ENCODE results near the gene MCF2L. TPM values are rescaled to one million over a fixed set of nuclear protein-coding genes. Genes with fewer than 3 reads are reported as not detected.

The MCF2L gene
- total and polyA plus RNA-seq, 10 of the 15 experiments (the other 5 are each of a cell fraction or from before 2014, with no cell fraction given): 0.06 to 1.1 (median 0.21) TPM; not detected in 2

DNA sequence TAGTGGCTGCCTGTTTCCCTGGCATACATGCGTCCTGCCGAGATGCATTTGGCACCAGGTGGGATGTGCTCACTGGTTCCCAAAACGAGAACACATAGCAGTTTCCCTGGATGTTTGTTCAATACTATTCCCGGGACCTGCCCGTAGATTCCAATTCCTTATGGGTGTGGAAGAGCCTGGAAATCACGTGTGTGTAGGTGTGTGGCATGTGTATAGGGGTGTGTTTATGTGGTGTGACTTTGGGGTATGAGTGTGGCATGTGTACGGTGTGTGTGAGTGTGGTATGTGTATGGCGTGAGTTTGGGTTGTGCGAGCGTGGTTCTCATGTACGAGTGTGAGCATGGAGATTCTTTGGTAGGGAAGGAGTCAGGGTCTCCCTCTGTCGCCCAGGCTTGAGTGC, 133.7 kb downstream of the MCF2L start:
- intact Hi-C loops (cut with micrococcal nuclease; ENCODE audit: unreplicated experiment): no loop called here
- POLR2A ChIA-PET: no interaction called here

More for the DNA sequence above, 133.7 kb downstream of the MCF2L start:
- H3K4me2 ChIP-seq (ENCODE audit: control insufficient read depth, insufficient read depth): no peak overlapping the region
- ATAC-seq (no peak), FAIRE-seq (no peak), DNase-seq (ENCODE audit: low read depth, low spot score) (no peak)
- 62% methylated on average over 12 of the region's 12 CpGs for WGBS (ENCODE audit: insufficient coverage, insufficient replicate concordance, low lambda C conversion rate, missing lambda C conversion rate)
- H4K20me1 ChIP-seq (ENCODE audit: control insufficient read depth, insufficient read depth): no peaks in the 10 kb centered on the region
- RAD21 ChIA-PET (ENCODE audit: unreplicated experiment): no interaction called here
- CTCF ChIA-PET: no interaction called here
- SMC1A ChIA-PET (ENCODE audit: uncharacterized antibody, unreplicated experiment): no interaction called here
- no peak overlapping the region for H3K4me3 ChIP-seq
- H3K4me1 ChIP-seq (ENCODE audit: control insufficient read depth, insufficient read depth, low read length): no peaks in the 10 kb centered on the region
- BruUV-seq (replicated peaks): no TSS peak
- H3K27me3 ChIP-seq (replicated peaks in 1 of 2; ENCODE audit: control insufficient read depth in 2 of 2, insufficient read depth in 2 of 2, low read length in 1 of 2): no peaks in the 10 kb centered on the region
- in situ Hi-C loops (cut with MboI): no loop called here
- H3K9ac ChIP-seq (ENCODE audit: control insufficient read depth, insufficient read depth, low read length): no peak overlapping the region
- H3K9me3 ChIP-seq (replicated peaks; ENCODE audit: control insufficient read depth, insufficient read depth, low read length): no peaks in the 10 kb centered on the region
- TF ChIP-seq, protein P1, sequence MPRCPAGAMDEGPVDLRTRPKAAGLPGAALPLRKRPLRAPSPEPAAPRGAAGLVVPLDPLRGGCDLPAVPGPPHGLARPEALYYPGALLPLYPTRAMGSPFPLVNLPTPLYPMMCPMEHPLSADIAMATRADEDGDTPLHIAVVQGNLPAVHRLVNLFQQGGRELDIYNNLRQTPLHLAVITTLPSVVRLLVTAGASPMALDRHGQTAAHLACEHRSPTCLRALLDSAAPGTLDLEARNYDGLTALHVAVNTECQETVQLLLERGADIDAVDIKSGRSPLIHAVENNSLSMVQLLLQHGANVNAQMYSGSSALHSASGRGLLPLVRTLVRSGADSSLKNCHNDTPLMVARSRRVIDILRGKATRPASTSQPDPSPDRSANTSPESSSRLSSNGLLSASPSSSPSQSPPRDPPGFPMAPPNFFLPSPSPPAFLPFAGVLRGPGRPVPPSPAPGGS (IDR thresholded peaks at IDR 0.05; ENCODE audit: borderline replicate concordance, insufficient read depth, low read depth, low read length, poor library complexity, severe bottlenecking): peak; percentile 34
- TF ChIP-seq, protein P2, sequence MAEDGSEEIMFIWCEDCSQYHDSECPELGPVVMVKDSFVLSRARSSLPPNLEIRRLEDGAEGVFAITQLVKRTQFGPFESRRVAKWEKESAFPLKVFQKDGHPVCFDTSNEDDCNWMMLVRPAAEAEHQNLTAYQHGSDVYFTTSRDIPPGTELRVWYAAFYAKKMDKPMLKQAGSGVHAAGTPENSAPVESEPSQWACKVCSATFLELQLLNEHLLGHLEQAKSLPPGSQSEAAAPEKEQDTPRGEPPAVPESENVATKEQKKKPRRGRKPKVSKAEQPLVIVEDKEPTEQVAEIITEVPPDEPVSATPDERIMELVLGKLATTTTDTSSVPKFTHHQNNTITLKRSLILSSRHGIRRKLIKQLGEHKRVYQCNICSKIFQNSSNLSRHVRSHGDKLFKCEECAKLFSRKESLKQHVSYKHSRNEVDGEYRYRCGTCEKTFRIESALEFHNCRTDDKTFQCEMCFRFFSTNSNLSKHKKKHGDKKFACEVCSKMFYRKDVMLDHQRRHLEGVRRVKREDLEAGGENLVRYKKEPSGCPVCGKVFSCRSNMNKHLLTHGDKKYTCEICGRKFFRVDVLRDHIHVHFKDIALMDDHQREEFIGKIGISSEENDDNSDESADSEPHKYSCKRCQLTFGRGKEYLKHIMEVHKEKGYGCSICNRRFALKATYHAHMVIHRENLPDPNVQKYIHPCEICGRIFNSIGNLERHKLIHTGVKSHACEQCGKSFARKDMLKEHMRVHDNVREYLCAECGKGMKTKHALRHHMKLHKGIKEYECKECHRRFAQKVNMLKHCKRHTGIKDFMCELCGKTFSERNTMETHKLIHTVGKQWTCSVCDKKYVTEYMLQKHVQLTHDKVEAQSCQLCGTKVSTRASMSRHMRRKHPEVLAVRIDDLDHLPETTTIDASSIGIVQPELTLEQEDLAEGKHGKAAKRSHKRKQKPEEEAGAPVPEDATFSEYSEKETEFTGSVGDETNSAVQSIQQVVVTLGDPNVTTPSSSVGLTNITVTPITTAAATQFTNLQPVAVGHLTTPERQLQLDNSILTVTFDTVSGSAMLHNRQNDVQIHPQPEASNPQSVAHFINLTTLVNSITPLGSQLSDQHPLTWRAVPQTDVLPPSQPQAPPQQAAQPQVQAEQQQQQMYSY (CRISPR knock-in tag; IDR thresholded peaks at IDR 0.05): no peak
- no peak overlapping the region for H2AFZ ChIP-seq (ENCODE audit: control insufficient read depth, low read depth, low read length)
- H3K36me3 ChIP-seq (ENCODE audit: control insufficient read depth in 2 of 2, insufficient read depth in 2 of 2, low read length in 1 of 2): no peaks in the 10 kb centered on the region
- no peak overlapping the region for H3K27ac ChIP-seq (ENCODE audit: control insufficient read depth, insufficient read depth)
- H3K79me2 ChIP-seq (ENCODE audit: control insufficient read depth, insufficient read depth, low read length): no peaks in the 10 kb centered on the region
